Stimulated activated naive CD8-positive, alpha-beta T cell treated with anti-CD3 and anti-CD28 coated beads, Interleukin-15, amount 100 ng/mL, for 72 hours (primary cell): ENCODE results near the gene ABCA4.
A peak's percentile ranks its signal among the peaks of the same experiment; 100 is the strongest.

ENCODE experiments used
- ATAC-seq: fragments of 150-1000 bp; cut with Tn5 transposase; 2 replicates; pipeline ENCODE4 v1.10.0; 2021; ENCODE audit warnings: mild to moderate bottlenecking, moderate library complexity
- DNase-seq, 2 donors: peaks; one replicate each; pipeline ENCODE4 v3.0.0; 2021 to 2022
- H3K27ac Mint-ChIP-seq, 2 donors: one replicate each; pipeline ENCODE4 v1.8.0; 2022; ENCODE audit warnings: mild to moderate bottlenecking in 2 of 2, mixed read lengths in 2 of 2, moderate library complexity in 2 of 2
- H3K27me3 Mint-ChIP-seq: one replicate; pipeline ENCODE4 v1.8.0; 2022; ENCODE audit warnings: mixed read lengths
- H3K4me1 Mint-ChIP-seq: one replicate; pipeline ENCODE4 v1.8.0; 2022; ENCODE audit warnings: mild to moderate bottlenecking, mixed read lengths
- H3K4me3 Mint-ChIP-seq, 2 donors: one replicate each; pipeline ENCODE4 v1.8.0; 2022; ENCODE audit warnings: mild to moderate bottlenecking in 2 of 2, mixed read lengths in 2 of 2, moderate library complexity in 1 of 2
- H3K9me3 Mint-ChIP-seq, 2 donors: one replicate each; pipeline ENCODE4 v1.8.0; 2022; ENCODE audit warnings: mixed read lengths in 2 of 2

Gene ABCA4

DNA sequence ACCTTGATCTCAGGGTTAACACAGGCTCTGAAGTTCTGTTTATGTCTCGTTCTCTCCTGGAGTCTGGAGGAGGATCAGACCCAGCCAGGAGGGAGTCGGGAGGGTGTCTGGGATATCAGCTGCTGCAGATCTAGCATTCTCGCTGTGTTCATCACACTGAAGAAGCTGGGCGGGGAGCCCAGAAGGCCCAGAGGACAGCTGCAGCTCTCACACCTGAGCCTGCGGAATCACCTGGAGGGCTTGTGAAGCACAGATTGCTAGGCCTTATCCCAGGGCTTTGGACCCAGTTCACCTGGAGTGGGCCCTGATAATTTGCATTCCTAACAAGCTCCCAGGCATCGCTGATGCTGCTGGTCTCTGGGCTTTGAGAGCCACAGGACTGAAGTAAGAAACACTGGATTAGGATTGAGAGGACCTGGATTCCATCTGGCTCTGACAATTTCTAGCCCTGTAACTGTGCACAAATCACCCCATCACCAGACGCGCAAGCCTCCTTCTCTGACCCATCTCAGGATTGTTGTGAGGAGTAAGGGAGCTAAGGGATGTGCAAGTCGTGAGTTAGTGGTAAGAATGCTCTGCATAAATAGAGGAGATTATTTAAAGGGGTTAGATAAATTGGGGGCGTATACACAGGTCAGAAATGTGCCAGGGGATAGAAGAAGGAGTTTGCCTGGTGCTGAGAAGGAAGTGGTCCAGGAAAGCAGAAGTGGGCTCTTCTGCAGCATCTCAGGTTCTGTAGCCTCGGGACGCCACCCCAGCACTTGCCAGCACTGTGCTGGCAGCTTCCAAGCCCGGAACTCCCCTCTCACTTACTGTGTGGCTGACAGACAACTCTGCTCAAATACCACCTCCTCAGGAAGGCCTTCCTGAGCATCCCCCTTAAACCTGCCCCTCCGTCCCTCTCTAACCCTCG is 19.1 kb downstream of the ABCA4 start:
- Mint-ChIP-seq H3K4me3 (no peak overlapping the region), H3K9me3 (no peaks in the 10 kb centered on the region), H3K27me3 (peaks cover 36% of the 10 kb centered on the region), H3K4me1 (peaks cover 15% of the 10 kb centered on the region), H3K27ac (peak overlapping the region in 1 of 2 donors; percentile 19)
- DNase-seq (no peak), ATAC-seq (no peak)

- Mint-ChIP-seq H3K9me3 (no peaks in the 10 kb centered on the region), H3K4me3 (no peak overlapping the region), H3K27me3 (peaks cover 32% of the 10 kb centered on the region), H3K4me1 (peaks cover 8% of the 10 kb centered on the region), H3K27ac (no peak overlapping the region)
- DNase-seq (no peak), ATAC-seq (no peak)
Measured at GRCh38 chr1:94100785-94101612, 19.9 kb downstream of the ABCA4 start.

DNA sequence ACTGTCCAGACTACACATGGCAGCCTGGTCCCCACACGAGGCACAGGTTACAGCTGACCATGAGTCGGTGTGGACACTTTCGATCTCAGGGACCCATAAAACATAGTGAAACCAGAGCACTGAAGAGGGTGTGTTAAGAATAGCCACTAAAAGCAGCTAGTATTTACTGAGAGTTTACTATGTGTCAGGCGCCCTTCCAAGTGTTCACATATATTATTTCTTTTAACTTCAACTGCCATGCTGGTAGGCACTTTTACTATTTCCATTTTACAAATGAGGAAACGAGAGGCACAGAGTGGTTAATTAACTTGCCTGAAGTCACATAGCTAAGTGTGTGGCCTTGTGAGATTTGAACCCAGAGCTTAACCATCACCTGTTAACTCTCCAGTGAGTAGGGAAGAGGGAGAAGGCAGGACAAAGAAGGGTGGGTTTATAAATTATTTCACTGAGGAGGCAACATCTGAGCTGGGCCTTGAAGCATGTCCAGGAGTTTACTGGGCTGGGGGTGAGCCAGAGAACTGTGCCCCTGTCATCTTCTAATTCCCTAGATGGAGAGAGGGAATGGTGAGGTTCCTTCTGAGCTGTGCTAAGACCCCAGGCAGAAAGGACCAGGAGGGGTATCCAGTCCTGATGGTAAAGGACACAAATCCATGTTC is 20.7 kb downstream of the ABCA4 start:
- ATAC-seq: no peak
- no peak overlapping the region for H3K4me3 Mint-ChIP-seq
- H3K9me3 Mint-ChIP-seq: no peaks in the 10 kb centered on the region
- peak overlapping the region in 1 of 2 donors; percentile 74 for H3K27ac Mint-ChIP-seq
- H3K4me1 Mint-ChIP-seq: peaks cover 4% of the 10 kb centered on the region
- no peak for DNase-seq
- peaks cover 29% of the 10 kb centered on the region for H3K27me3 Mint-ChIP-seq

DNA sequence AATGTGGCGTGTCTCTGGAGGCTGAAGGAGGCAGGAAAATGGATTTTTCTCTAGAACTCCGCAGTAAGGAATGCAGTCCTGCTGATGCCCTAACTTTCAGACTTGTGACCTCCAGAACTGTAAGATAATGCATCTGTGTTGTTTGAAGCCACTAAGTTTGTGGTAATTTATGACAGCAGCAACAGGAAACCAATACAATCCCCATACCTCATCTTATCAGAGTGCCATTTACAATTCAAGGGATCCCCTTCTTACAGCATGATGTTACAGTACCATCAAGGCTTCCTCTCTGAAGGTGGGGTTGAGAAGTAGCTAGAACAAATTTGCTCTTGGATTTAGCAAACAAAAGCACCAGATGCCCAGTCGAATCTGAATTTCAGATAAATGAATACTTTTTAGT is 21.6 kb downstream of the ABCA4 start:
- Mint-ChIP-seq H3K9me3 (no peaks in the 10 kb centered on the region), H3K4me3 (no peak overlapping the region), H3K27me3 (peaks cover 20% of the 10 kb centered on the region), H3K4me1 (peaks cover 3% of the 10 kb centered on the region), H3K27ac (no peak overlapping the region)
- ATAC-seq (no peak), DNase-seq (no peak)

DNA sequence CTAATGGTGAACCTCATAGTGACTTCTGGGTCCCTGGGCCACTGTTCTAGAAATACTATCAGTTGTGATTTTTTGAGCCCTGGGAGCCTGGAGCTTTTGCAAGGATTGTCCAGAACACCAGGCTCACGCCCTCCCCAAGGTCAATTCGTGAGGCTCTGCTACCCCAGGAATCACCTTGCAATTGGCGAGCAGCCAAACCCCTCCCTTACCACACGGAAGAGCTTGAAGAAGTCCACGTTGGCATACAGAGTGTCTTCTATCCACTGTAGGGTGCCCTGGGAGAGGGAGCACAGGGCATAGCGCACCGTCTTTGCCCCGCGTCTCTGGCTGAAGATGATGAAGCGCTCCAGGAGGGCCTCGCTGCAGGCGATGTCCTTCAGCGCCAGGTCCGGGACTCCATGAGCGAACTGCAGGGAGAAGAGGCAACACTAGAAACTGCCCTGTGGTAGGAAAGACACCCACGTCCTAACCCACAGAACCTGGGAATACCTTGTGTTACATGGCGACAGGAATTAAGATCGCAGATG is 22.3 kb downstream of the ABCA4 start:
- H3K27me3 Mint-ChIP-seq: peaks cover 16% of the 10 kb centered on the region
- DNase-seq: no peak
- H3K4me1 Mint-ChIP-seq: peaks cover 9% of the 10 kb centered on the region
- no peak overlapping the region for H3K27ac Mint-ChIP-seq
- no peak overlapping the region for H3K4me3 Mint-ChIP-seq
- H3K9me3 Mint-ChIP-seq: no peaks in the 10 kb centered on the region
- ATAC-seq: no peak

- H3K4me1 Mint-ChIP-seq: peaks cover 20% of the 10 kb centered on the region
- DNase-seq (no peak), ATAC-seq (no peak)
- H3K4me3 Mint-ChIP-seq: no peak overlapping the region
- no peak overlapping the region for H3K27ac Mint-ChIP-seq
- H3K9me3 Mint-ChIP-seq: no peaks in the 10 kb centered on the region
- peaks cover under 1% of the 10 kb centered on the region for H3K27me3 Mint-ChIP-seq
Measured at GRCh38 chr1:94096797-94097549, 24.0 kb downstream of the ABCA4 start.

DNA sequence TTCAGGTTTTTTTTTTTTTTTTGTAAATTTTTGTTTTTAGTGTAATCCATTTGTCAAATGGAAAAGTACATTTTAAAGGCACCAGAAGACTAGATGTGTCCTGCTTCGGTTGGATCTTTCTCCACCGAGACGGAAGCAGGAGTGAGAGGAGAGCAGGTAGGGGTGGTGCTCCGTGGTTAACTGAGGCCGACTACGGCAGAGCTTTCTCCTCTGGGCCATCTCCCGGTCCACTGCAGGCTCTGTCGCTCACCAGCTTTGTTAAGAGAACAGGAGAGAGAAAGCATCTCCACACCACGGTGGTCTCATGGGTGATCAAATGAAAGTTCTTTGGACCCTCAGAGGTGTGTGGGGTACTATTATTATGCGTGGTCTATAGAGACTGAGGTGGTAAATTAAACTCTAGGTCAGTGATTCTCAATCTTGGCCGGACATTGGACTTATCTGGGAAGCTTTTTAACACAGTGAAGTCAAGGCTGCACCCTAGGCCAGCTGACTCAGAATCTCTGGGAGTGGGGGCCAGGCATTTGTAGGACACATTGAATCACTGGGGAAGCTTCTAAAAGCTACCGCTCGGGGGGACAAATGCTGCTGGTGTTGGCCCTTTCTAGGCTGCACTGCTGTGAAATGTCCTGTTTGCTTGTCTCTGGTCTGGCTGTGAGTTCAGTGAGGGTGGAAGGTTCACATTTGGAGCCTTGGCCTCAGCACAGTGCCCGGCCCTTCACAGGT is 25.0 kb downstream of the ABCA4 start:
- H3K27me3 Mint-ChIP-seq: no peaks in the 10 kb centered on the region
- ATAC-seq (no peak), DNase-seq (no peak)
- H3K27ac Mint-ChIP-seq: no peak overlapping the region
- H3K4me1 Mint-ChIP-seq: peaks cover 28% of the 10 kb centered on the region
- H3K4me3 Mint-ChIP-seq: no peak overlapping the region
- no peaks in the 10 kb centered on the region for H3K9me3 Mint-ChIP-seq

DNA sequence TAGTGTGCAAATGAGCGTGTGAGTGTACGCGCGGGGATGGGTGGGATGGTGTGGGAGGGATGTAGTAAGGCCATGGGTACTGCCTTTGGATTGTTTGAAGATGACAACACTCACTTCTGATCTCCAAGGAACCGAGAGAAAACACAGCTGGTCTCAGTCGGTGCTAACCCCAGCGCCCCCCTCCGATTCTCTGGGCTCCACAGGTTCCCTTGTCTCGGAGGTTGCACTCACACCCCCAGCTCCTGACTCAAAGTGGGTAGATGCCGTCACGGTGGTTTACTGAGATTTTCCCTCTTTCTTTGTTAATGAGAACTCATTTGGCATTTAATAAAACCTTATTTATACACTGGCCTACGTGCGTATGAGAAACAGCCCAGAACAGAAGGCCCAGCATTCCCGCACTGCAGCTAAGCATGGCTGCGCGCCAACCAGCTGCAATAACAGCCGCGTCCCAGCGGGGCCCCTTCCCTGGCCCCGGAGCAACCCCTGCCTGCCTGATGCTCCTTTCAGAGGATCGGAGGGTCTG is 25.8 kb downstream of the ABCA4 start:
- ATAC-seq: no peak
- Mint-ChIP-seq H3K27me3 (no peaks in the 10 kb centered on the region), H3K4me1 (peaks cover 28% of the 10 kb centered on the region), H3K9me3 (no peaks in the 10 kb centered on the region), H3K4me3 (no peak overlapping the region), H3K27ac (no peak overlapping the region)
- DNase-seq: no peak

DNA sequence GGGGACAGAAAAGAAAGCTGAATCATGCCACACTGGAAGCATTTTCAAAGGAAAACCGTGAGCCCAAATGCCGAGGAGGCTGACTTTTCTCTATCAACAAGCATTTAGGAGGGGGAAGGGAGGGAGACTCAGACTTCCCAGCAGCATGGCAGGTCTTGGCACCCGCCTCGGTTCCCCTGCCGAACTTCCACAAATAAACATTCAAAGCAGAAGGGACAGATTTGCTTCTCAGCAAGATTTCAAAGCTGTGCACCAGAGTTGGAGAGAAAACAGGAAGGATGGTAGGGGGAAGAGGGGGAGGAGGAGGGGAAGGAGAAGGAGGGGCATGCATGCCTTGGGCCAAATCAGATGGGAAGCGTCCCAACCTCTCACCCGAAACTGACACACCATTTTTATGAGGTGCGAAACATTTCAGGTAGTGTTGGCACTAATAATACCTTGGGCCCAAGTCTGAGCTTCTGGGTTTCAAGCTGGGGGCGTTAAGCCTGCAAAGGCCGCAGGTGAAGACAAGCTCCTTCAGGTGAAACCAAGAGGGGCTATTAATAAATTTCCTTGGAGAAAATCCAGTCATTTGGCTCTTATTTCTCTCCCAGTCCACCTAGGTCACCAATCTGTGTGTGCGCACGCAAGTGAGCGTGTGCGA is 26.4 kb downstream of the ABCA4 start:
- ATAC-seq: no peak
- no peaks in the 10 kb centered on the region for H3K27me3 Mint-ChIP-seq
- peaks cover 28% of the 10 kb centered on the region for H3K4me1 Mint-ChIP-seq
- DNase-seq: no peak
- H3K4me3 Mint-ChIP-seq: no peak overlapping the region
- H3K9me3 Mint-ChIP-seq: no peaks in the 10 kb centered on the region
- no peak overlapping the region for H3K27ac Mint-ChIP-seq

DNA sequence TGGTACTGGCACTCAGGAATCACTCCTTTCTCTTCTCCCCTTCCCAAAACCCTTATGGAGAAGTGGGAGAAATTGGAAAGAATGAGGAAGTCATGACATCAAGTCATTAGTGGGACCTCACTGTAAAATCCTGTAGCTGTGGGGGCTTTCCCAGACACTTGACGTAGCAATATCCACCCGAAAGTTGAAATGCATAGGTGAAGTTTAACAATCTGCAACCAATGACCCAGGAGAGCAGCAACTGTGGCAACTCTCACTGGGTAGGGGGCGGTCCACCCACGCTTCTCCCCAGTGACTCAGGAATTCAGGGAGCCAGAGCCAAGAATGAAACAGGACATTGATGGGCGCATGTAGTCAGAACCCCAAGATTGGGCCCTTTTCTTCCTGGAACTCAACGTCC is 27.0 kb downstream of the ABCA4 start:
- DNase-seq: no peak
- H3K27ac Mint-ChIP-seq: no peak overlapping the region
- ATAC-seq: no peak
- H3K4me1 Mint-ChIP-seq: peaks cover 28% of the 10 kb centered on the region
- no peaks in the 10 kb centered on the region for H3K27me3 Mint-ChIP-seq
- no peak overlapping the region for H3K4me3 Mint-ChIP-seq
- H3K9me3 Mint-ChIP-seq: no peaks in the 10 kb centered on the region

DNA sequence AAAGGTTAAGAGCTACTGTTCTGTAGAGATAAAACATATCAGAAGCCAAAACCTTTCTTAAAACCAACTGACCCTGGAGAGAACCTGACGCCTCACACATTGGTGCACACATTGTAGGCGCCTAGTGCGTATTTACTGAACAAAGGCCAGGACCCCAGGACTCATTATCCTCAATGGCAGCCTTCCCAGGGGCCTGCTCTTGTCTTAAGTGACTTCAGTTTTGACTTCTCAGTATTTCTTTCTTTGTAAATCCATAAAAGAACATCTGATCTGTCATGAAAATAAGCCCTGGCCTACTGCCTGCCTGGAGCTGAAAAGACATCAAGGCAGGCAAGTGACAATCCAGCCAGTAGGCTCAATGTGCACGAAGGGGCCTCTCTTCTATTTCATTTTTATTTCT is 27.6 kb downstream of the ABCA4 start:
- H3K27me3 Mint-ChIP-seq: no peaks in the 10 kb centered on the region
- H3K4me3 Mint-ChIP-seq: no peak overlapping the region
- DNase-seq: no peak
- H3K27ac Mint-ChIP-seq: no peak overlapping the region
- H3K9me3 Mint-ChIP-seq: no peaks in the 10 kb centered on the region
- ATAC-seq: no peak
- peaks cover 28% of the 10 kb centered on the region for H3K4me1 Mint-ChIP-seq

- DNase-seq (peak in 1 of 2 donors; percentile 37), ATAC-seq (peak; percentile 76)
- Mint-ChIP-seq H3K4me3 (peak overlapping the region; percentile 55 to 56), H3K27me3 (no peaks in the 10 kb centered on the region), H3K27ac (peak overlapping the region; percentile 54 to 86), H3K4me1 (peaks cover 28% of the 10 kb centered on the region), H3K9me3 (no peaks in the 10 kb centered on the region)
Measured at GRCh38 chr1:94092210-94092613, 28.7 kb downstream of the ABCA4 start.

DNA sequence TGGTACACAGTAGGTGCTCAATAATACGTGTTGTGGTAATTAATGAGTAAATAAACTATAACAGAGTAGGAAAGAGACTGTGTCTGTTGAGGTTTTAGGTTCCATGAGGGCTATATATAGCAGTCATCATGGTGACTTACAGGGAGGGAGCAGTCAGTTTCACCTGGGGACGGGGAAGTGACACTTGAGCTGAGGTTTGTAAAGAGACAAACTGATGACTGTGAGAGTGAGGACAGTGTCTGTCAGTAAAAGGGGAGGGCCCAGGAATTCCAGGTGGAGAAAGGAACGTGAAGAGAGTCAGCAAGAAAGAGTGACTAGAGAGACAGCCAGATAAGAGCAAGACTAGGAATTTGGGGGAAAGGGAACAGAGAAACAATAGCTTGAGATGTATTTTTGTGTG is 30.2 kb downstream of the ABCA4 start:
- Mint-ChIP-seq H3K4me3 (no peak overlapping the region), H3K9me3 (no peaks in the 10 kb centered on the region), H3K4me1 (peaks cover 28% of the 10 kb centered on the region), H3K27me3 (peaks cover 4% of the 10 kb centered on the region), H3K27ac (peak overlapping the region in 1 of 2 donors; percentile 57)
- ATAC-seq (no peak), DNase-seq (no peak)

DNA sequence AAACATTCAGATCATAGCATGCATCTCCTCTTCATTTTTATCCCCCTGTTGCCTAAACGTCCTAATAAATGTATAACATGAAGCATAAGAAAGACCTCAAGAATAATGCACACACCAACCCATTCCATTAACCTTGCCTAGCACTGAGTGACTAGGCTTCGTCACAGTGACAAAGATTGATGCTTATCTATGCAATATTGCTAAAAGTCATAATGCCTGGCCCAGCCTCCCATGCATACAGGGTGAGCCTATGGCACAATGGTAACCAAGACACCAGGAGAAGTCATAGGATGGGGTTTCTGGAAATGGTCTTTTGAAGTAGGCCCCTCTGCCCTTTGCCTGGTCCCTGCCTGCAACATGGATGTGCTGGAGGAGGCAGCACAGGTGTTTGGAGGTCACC is 33.8 kb downstream of the ABCA4 start:
- Mint-ChIP-seq H3K27ac (no peak overlapping the region), H3K4me3 (no peak overlapping the region), H3K27me3 (peaks cover 9% of the 10 kb centered on the region), H3K4me1 (peaks cover 10% of the 10 kb centered on the region), H3K9me3 (no peaks in the 10 kb centered on the region)
- DNase-seq (no peak), ATAC-seq (no peak)
